Coronary artery (tissue), 2 donors: Measurements from ENCODE around the gene CIC.

Source experiments
- DNase-seq: peaks from one replicate; pipeline ENCODE4 v3.0.0-alpha.2; 2017; ENCODE audit warnings: low spot score
- H3K27ac ChIP-seq, 2 donors: fragments of 200-600 bp; sonication (generic); one replicate each; pipeline ENCODE4 v1.5.1; 2016 to 2019
- H3K4me3 ChIP-seq: fragments of 200-600 bp; sonication (generic); 2 replicates; pipeline ENCODE4 v1.5.1; 2016; ENCODE audit warnings: mild to moderate bottlenecking, moderate library complexity
- CTCF ChIP-seq: fragments of 200-600 bp; sonication (generic); IDR thresholded peaks from one replicate; pipeline ENCODE4 v1.5.1; 2019; ENCODE audit warnings: antibody characterized with exemption

Gene CIC

GRCh38 chr19:42323473-42323851 lies 54.4 kb downstream of the CIC start:
- Histone ChIP-seq H3K4me3 (peak overlapping the region; percentile 82), H3K27ac (no peak overlapping the region)
- DNase-seq, result no peak
- no peak for TF ChIP-seq CTCF

DNA sequence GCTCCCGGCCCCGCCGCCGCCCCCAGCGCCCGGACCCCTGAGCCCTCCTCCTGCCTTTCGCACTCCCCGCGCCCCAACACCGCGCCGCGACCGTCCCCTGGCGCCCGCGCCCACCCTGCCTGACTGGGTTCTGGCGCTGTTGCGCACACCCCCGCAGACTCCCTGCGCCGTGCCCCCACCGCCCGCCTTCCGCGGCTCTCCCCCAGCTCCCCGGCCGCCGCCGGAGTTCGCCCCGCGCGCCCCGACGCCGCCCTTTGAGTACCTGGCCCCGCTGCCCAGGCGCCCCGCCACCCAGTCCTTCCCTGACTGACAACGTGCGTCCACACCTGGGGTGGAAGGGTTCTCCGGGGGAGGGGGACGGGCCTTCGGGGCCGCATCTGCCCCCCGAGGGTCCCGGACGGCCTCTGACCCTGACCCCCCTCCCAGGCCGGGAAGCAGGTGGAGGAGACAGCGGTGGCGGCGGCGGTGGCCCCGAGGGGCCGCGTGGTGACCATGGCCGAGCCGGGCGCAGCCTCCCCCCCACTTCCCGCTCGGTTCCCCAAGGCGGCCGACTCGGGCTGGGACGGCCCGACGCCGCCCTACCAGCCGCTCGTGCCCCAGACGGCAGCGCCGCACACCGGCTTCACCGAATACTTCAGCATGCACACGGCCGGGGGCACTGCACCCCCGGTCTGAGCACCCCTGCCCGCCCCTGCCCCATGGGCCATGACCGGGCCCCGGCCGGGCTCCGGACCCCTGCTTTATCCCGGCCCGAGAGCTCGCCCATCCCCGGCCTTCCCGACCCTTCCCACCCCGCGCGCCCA lies 55.0 kb downstream of the CIC start:
- Histone ChIP-seq H3K4me3 (peak overlapping the region; percentile 82), H3K27ac (no peak overlapping the region)
- TF ChIP-seq CTCF, result no peak
- no peak for DNase-seq

GRCh38 chr19:42324655-42325307 lies 55.7 kb downstream of the CIC start:
- Histone ChIP-seq H3K27ac (no peak overlapping the region), H3K4me3 (peak overlapping the region; percentile 82)
- DNase-seq, result no peak
- no peak for TF ChIP-seq CTCF

DNA sequence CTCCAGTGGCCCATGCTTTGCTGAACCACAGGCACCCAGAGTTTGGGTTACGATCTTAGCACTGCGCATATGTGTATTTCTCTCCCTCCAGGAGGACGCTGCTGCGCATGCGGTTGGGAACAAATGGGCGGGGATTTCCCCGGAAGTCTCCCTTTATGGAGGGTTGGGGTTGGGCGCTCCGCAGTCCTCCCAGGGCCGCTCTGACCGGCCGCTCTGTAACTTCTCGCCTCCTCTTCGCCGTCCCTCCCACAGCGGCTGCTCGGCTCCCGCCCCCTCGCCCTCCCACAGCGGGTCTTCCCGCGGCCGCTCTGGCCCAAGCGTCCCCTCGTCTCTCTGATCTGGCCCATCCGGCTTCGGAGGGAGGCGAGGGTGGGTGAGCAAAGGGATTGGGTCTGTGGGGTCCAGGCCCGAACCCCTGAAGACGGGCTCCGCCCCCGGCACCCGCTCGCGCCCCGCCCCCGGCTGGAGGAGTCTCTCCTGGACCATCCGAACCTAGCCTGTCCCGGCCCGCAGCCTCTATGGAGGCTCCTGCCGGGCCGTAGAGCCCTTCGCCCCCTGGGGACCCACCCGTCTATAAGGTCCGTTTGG lies 56.4 kb downstream of the CIC start, which contains the start of gene MEGF8:
Gene MEGF8 (plus strand): TSS at position 328 of the 588 bp plus-strand sequence. CDS start 609 bp downstream, outside the sequence.
- peak within 1 kb of the TSS; percentile 82 for H3K4me3 ChIP-seq
- peak within 1 kb of the TSS; percentile 39 to 76 for H3K27ac ChIP-seq
- TF ChIP-seq CTCF, result no peak
- DNase-seq, result peak; percentile 98

- H3K27ac ChIP-seq, result peak overlapping the region; percentile 39 to 76
- no peak for DNase-seq
- peak overlapping the region; percentile 82 for H3K4me3 ChIP-seq
- no peak for TF ChIP-seq CTCF
These were observed 57.1 kb downstream of the CIC start for GRCh38 chr19:42325896-42326771.

GRCh38 chr19:42326969-42327368 lies 57.9 kb downstream of the CIC start:
- no peak for TF ChIP-seq CTCF
- H3K4me3 ChIP-seq, result no peak overlapping the region
- no peak for DNase-seq
- H3K27ac ChIP-seq, result no peak overlapping the region
